HT1080 (cell line): ENCODE measurements around the gene SPINK8. TPM values are rescaled to one million over a fixed set of nuclear protein-coding genes. Genes with fewer than 3 reads are reported as not detected.
"Not testable (repeated sequence)": the region's sequence is repeated elsewhere in the genome, so short reads cannot be mapped to it uniquely, and the experiment has no call there.

Source experiments
- DNase-seq: peaks from one replicate; pipeline ENCODE4 v3.0.0-alpha.2; 2015; ENCODE audit warnings: low read depth
- total RNA-seq: library from RNA; depleted of rRNA; stranded (reverse); fragments of >200 nt; shearing (Covaris generic); gene quantifications from 2 replicates; pipeline ENCODE4 v1.2.3, GENCODE V29; 2014

SPINK8 gene
- total RNA-seq, 1 experiment from 2014 or later = not detected

DNA sequence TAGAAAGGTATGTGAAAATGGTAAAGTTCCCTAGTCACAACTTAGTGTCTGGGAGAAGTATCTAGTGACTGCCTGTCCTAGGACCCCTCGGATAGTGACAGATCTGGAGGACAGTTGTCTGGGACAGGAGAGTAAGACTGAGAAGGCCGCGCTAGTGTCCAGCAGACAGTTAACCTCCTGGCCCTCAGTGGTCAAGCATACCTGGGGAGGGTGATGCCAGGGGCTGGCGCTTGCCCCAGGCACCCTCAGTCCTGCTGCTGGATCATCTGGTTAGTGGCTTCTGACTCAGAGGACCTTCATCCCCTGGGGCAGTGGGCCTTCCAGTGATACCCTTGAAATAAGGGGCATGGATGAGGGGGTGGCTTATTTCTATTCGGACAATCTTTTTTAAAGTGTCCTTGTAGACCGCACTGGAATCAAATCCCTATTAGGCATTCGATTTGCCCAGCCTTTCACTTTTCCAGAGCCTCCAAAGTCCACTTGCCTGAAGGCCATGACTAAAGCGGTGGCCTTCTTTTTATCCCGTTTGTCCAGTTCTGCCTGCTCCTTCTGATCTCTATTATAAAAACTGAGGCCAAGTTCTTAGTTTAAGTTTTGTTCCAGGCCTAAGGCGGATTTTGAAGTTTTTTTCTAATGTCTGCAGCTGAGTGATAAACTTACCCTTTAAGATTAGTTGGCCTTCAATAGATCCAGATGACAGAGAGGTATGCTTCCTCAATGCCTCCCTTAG is 1.6 kb downstream of the SPINK8 start:
- DNase-seq = not testable (repeated sequence)

DNA sequence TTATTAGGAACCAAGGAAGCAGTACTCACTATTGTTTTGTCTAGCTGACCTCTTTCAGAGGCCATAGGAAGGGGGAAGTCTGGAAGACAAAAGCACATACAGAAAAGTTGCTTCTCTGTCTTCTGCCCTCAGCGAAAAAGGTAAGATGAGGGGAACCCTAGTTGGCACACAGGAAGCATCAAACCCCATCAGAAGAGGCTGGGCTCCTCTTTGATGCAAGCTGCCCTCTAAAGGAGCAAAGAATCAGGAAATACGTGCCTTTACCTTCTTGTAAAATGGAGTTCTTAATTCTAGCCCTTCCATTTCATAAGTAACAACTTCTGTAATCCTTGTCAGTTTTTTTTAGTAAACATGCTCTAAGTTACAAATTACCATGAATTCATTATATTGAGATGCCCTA is 12.5 kb downstream of the SPINK8 start:
- no peak for DNase-seq

DNA sequence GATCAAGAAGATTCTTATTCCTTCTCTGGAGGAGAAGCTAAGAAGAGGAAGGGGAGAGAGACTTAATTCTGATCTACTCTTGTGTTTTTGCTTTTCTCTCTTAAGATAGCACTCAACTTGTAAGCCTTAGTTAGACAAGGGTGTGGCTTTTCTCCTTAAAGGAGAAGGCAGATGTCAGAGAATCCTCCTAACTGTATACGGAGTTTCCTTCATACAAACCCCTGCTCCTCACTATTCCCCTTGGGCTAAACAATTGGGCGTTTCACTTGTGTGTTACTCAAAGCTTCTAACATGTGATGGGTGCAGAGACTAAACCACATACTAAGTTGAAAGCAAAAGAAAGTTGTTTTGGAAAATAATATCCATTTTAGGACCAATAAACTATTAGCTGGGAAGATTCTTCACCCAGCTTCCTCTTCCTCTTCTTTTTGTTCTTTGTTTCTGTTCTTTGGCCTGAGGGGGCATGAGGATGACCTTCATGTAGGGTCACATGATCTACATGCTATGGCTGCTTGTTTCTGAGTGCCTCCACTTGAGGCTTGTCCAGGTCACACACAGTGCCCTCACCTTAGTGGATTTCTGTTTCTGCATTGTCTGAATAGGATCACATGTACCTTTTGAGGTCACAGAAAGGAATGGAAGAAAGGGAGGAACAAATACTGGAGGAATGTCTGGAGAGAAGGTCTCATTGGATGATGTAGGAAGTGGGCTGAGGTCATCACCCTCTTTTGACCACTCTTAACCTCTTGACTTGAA is 14.6 kb downstream of the SPINK8 start:
- DNase-seq = no peak

DNA sequence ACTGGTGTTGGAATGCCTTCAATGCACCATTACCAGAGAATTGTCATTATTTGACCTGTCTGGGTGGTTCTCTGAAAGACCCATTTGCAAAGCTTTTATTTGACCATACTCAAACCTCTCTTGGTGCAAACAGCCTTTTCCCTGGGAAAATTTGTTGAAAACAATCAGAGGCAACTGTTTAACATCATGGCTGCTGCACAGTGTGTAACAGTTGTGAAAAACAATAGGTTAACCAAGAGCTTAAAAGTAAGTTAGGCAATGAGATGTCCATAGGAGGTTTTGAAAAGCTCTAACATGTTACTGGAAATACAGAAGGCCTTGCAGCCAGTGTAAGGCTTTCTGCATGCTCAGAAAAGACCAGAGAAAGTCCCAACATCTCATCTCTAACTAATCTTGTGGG is 18.9 kb downstream of the SPINK8 start:
- no peak for DNase-seq

DNA sequence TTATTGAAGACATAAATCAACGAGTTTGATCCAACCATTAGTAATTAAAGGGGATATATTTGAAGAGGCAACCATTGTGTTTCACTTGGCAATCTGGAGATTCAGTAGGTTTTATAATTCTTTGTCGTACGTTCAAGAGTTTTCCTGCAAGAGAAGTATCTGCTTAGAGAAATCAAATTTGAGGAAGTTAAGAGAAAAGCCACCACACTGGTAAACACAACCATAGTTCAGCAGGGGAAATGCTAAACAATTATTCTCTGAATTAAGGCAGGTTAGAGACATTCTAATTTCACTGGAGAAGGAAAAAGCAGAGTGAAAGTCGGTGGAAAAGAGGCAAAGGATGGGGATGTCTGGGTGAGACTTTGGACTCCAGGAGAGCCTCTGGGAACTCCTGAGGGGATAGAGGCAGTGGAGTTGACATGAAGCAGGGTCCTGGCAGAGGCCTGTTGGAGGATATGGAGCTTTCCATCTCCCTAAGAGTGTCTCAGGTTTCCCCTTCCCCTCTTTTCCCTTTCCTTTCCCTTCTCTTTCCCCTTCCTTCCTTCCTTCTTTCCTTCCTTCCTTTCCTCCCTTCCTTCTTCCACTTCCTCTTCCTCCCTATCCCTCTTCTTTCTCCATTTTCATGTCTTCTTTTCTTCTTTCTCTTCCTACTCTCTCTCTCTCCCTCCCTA is 26.5 kb downstream of the SPINK8 start:
- DNase-seq = no peak

DNA sequence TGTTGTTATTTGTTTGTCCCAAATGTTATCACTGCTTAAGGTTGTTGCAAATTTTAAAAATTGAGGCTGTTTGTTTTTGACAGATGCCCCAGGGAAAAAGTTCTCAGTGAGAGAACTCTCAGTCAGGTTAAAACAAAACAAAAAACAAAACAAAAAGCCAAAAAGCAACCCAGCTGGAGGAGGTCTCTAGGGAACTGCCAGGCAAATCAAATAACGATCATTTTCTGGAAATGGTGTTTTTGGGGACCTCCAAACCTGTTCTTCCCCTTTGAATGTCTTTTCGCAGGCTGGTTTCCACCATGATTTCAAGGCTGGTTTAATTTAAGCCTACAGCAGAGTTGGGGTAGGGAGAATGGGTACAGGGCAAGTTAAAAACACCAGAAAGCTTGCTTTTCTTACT is 27.2 kb downstream of the SPINK8 start:
- DNase-seq = no peak

DNA sequence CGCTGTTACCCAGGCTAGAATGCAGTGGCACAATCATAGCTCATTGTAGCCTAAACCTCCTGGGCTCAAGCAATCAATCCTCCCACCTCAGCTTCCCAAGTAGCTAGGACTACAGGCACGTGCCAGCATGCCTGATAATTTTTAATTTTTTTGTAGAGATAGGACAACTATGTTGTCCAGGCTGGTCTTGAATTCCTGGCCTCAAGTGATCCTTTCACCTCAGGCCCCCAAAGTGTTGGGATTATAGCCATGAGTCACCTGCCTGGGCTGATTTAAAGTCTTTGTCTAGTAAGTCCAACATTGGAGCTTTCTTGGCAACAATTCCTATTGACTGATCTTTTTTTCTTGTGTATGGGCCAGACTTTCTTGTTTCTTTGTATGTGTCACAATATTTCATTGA is 28.1 kb downstream of the SPINK8 start:
- DNase-seq = no peak

DNA sequence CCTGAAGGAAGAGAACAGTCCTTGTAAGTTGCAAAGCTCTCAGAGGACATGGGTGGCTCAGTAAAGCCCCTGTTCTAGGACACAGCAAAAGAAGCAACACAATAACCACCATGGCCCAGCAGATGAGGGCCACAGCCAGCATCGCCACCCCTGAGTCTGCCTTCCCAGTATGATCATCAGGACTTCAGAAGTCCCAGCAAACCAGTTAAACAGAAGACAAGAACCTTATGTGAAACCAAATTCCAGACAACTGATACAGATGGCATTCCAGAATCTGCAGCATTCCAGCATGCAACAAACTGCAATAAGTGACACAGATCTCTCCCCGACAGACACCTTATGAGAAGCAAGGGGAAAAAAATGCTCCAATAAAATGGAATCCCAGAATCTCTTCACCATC is 30.4 kb downstream of the SPINK8 start:
- no peak for DNase-seq

DNA sequence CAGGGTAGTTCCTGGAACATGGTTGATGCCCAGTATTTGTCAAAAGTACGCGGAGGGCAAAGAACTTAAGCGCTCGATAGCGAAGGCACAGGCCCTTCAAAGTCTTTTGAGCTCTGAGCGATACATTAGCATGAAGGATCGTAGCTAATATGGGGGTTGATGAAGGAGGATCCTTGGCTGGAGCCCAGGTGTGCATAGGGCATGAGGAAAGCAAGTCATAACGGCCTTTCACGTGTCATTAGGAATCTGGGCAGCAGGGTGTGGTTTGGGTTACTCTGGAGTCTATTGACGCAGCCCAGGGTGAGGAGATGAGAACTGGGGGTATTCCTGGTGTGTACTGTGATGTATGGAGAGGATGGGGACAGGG is 31.7 kb downstream of the SPINK8 start:
- peak; percentile 22 for DNase-seq

DNA sequence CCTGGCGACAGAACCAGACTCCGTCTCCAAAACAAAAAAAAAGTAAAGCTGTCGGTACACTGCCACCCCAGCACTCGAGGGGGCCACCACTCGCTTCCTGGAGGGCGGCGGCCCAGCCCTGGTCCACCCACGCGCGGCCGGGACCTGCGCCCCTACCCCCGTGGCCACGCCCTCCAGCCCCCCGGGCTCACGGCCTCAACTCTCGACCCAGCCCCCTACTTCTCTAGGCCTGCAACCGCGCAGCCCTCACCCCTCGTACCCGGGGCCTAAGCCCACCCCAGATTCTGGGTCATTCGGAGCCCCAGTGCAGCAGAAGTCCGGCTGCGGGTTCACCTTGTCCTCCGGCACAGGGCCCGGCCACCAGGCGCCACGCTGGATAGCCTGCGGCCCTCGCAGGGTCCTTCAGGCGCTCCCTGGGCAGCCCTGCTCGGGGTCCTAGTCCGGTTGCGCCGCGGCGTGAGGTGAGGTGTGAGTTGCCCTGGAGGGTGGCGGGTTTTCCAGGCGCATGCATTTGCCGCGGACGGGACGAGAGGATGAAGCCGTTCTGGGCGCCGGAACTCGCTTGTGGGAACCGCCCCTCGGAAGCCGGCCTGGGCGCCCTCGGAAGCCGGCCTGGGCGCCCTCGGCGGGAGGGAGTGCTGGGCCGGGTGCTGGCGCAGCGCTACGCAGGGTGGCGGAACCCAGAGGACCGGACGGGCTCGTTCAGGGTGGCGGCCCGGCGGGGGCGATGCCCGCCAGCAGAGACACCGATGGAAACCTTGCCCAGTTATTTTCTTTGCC is 32.3 kb downstream of the SPINK8 start, which contains the start of gene NME6:
NME6 (minus strand) TSS at position 348 of the 780 bp plus-strand sequence.
- peak; percentile 82 for DNase-seq

DNA sequence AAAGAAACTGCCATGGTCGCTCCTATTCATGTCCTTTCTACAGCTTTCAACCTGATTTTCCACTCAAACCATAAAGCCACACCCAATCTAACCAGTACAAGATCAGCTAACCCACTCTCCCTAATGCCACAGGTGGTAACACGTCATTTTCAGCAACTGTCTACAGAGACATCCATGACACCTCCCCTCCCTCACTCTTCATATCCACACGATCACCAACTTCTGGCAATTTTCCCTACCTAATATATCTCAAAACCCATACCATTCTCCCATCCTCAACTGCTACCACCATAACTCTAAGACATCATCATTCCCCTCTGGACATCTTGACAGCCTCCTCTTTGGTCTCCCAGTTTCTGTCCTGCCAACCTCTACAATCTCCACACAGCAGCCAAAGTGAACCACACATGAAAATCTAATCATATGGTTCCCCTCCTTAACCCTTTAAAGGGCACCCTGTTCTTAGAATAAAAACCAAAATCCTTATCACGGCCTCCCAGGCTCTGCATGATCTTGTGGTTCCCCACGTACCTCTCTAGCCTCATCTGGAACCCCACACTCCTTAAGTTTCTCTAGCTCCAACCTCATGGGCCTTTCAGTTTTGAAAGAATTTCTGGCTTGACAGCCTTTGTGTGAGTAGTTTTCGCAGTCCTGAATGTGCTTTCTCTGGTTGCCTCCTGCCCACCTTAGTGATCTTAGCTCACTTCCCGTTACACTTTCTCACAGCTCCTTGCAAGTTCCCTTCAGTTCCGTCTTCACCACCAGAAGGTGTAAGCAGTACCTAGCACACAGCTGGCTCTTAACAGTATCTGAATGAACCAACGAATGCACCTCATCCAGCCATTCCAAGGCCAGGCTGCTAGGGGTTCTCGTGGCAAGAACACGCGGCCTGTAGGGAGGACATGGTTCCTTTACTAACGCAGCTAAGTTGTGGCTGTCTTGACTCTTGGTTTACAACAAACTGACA is 33.4 kb downstream of the SPINK8 start:
- no peak for DNase-seq

DNA sequence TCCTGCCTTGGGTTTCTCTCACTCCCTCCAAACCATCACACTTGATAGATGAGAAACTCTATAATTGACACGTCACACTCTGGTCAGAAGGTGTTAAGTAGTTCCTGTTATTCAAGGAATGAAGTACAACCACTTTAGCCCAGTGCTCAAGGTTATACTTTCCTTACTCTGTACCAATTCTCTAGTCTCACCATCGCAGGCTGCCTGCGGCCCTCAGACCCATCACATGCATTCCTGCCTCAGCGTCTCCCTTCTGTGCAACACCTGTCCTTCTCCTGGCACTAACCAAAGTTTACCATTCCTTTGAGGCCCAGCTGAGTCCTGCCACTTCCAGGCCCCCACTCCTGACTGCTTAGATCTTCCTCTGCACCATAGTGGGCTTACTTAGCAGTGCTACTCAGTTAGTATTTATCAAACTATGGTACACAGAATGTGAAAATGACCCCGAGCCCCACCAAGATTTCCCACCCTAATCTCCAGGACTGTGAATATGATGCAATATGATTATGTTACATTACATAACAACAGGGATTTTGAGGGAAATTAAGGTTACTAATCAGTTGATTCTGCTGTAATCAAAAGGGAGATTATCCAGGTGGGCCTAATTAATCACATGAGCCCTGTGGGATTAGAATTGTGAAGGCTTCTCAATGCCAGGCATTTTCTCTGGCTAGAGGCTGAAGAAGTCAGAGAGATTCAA is 36.2 kb downstream of the SPINK8 start:
- DNase-seq = no peak

DNA sequence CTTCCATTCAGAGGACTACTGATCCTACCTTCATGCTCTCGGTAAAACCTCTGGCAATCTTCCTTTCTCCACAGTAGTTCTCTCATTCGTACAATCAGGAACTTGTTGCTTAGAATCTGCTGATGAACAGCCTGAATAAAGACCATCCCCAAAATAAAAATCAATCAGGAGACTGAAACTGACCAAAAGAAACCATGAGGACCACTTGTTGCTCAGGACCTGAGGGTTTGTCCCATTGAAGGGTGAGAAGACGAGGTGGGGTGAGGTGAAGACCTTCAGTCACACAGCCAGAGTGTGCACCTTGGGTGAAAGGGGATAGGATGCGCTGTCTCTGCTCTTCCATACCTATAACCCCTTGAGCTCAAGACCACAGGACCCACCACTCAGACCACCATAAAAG is 36.8 kb downstream of the SPINK8 start:
- DNase-seq = no peak

DNA sequence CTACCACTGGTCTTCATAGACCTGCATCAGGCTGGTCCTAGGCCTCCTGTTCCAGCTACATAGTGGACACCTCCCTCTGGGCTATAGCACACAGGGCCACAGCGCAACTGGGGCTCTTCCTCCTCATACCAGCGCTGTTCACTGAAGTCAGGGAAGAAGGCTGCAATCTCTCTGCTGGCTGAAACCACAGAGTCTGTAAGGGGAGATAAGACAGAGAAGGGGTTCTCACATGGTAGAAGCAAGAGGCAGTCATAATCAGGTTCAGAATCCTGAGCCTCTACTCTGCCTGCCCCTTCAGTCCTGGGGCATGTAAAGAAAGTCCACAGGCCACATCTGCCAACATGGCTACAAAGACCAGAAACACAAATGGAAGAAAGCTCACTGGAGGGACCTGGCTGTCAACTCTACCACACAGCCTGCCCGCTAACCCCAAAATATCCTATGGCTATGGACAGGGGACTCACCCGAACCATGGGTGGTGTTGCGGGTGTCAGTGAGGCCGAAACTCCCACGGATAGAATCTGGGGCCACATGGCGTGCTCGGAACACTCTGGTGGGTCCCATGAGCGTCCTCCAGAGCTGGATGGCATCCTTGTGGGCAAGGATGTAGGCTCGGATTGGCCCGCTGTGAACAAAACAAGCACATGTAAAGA is 38.7 kb downstream of the SPINK8 start:
- DNase-seq = no peak

DNA sequence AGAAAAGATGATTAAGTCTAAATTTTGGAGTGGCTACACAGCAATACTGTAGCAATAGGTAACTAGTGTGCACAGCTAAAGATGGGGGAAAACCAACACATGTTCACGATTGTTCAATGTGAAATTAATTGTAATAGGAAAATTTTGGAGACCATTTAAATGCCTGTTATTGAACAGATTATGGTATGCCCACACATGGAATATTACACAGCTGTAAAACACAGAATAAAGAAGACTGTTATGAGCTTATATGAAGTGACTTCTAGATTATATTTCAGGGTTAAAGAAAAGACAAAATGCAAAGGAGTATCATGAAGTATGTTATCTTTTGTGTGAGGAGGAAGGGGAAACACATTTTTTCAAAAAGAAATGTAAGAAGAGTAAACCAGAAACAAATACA is 43.8 kb downstream of the SPINK8 start:
- no peak for DNase-seq

DNA sequence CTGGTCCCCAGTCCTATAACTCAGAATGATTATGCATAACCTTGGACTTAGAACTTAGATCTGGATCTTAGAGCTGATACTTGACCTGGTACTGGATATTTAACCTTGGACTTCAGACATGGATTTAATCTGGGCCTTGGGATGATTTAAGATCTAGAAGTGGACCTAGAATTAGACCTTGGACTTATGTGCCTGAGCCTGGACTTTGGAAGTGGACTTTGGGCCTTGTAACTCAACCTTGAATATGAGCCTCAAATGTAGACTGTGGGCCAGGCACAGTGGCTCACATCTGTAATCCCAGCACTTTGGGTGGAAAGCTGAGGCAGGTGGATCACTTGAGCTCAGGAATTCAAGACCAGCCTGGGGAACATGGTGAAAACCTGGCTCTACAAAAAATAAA is 46.4 kb downstream of the SPINK8 start:
- no peak for DNase-seq

DNA sequence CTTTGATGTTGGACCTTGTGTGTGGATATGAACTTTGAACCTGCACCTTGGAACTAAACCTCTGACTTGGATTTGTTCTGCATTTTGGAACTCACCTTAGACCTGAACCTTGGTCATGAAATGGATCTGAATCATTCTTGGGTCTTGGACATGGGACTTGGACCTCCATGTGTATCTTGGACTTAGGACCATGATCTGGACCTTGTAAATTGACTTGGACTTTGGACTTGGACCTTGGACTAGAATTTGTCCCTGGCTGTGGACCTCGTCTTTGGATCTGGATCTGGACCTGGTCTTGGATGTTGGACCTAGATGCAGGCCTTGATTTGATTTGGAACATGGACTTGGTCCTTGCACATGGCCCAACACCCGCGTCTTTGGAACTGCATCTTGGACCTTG is 47.2 kb downstream of the SPINK8 start:
- no peak for DNase-seq

DNA sequence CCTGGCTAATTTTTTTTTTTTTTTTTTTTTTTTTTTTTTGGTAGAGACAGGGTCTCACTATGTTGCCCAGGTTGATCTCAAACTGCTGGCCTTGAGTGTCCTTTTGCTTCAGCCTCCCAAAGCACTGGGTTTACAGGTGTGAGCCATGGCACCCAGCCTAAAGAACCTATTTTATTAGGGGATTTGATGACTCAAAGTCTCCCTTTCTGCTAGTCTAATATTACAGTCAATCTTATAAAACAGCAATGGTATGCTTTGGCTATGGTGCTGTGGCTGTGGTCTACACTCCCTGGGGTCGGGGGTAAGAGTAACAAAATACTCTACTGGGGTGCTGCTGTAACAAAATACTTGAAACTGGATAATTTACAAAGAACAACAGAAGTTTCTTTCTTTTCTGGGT is 47.8 kb downstream of the SPINK8 start:
- DNase-seq = no peak

DNA sequence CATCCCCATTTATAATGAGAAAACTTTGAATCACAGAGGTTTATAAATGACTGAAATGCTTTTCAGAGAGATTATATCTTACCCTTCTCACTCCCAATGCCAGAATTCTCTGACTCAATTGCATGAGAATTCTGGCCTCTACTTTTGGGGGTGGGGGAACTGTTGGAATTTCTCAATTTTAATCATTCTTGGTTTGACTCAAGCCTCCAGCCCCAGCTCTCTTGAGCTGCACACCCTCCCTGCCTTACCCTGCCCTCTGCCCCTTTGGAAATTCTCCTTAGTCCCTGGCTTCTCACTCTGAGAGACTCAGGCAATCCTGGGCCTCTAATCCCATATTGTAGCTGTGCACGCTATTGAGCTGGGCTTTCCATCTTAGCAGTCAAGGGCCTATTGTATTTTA is 48.3 kb downstream of the SPINK8 start:
- no peak for DNase-seq
